HepG2 (cell line): Measurements from ENCODE around the gene SMPD1. TPM values are rescaled to one million over a fixed set of nuclear protein-coding genes. Genes with fewer than 3 reads are reported as not detected.

Experiments
- HDAC6 ChIP-seq: fragments of 200-600 bp; sonication (generic); IDR thresholded peaks from 2 replicates; pipeline ENCODE4 v1.7.0; 2017; ENCODE audit warnings: mild to moderate bottlenecking, antibody characterized with exemption, low read length, low read depth
- ISL2 ChIP-seq: sonication (generic); formaldehyde crosslinking; IDR thresholded peaks from 2 replicates; pipeline ENCODE4 v1.5.0; 2020; ENCODE audit warnings: missing genetic modification reagents
- KAT7 ChIP-seq: IDR thresholded peaks from 2 replicates; pipeline ENCODE4 v1.6.1; 2018; ENCODE audit warnings: borderline replicate concordance, missing compliant biosample characterization
- MED8 ChIP-seq: sonication (generic); formaldehyde crosslinking; IDR thresholded peaks from 2 replicates; pipeline ENCODE4 v1.8.1; 2023; ENCODE audit warnings: mild to moderate bottlenecking, missing genetic modification reagents; ENCODE audit not compliant: insufficient replicate concordance
- NR2F1 ChIP-seq, 2 experiments: fragments of 450-650 bp in 1 of 2; formaldehyde crosslinking in 1 of 2; IDR thresholded peaks; 2 replicates each; pipeline versions ENCODE4 v1.5.0 to v1.6.1; 2016 to 2020; ENCODE audit warnings: mild to moderate bottlenecking in 1 of 2, missing compliant biosample characterization in 1 of 2, missing genetic modification reagents in 1 of 2, moderate library complexity in 1 of 2
- NR2F2 ChIP-seq: IDR thresholded peaks from 2 replicates; pipeline ENCODE4 v1.6.1; 2012; ENCODE audit warnings: low read depth, inconsistent platforms, borderline replicate concordance
- POLR2G ChIP-seq: fragments of 200-400 bp; formaldehyde crosslinking; IDR thresholded peaks from 2 replicates; pipeline ENCODE4 v1.6.1; 2018; ENCODE audit warnings: mild to moderate bottlenecking, low read depth, low read length, moderate library complexity
- REL ChIP-seq: sonication (generic); formaldehyde crosslinking; conservative IDR thresholded peaks from 2 replicates; pipeline ENCODE4 v1.8.0; 2022; ENCODE audit warnings: mild to moderate bottlenecking, missing genetic modification reagents, moderate library complexity
- TBX2 ChIP-seq: sonication (generic); formaldehyde crosslinking; IDR thresholded peaks from 2 replicates; pipeline ENCODE4 v1.5.0; 2020; ENCODE audit warnings: missing genetic modification reagents, mild to moderate bottlenecking, borderline replicate concordance
- ZNF18 ChIP-seq: sonication (generic); formaldehyde crosslinking; IDR thresholded peaks from 2 replicates; pipeline ENCODE4 v1.8.0; 2022; ENCODE audit warnings: mild to moderate bottlenecking, missing genetic modification reagents; ENCODE audit not compliant: insufficient replicate concordance
- ZNF350 ChIP-seq: sonication (generic); formaldehyde crosslinking; IDR thresholded peaks from 2 replicates; pipeline ENCODE4 v1.4.0; 2020; ENCODE audit warnings: mild to moderate bottlenecking, low read depth, missing genetic modification reagents, borderline replicate concordance
- ZNF558 ChIP-seq: sonication (generic); formaldehyde crosslinking; IDR thresholded peaks from 2 replicates; pipeline ENCODE4 v1.9.0; 2022; ENCODE audit warnings: mild to moderate bottlenecking, missing genetic modification reagents, borderline replicate concordance
- ZNF644 ChIP-seq: IDR thresholded peaks from 2 replicates; pipeline ENCODE4 v1.6.1; 2016; ENCODE audit warnings: low read depth
- ZNF710 ChIP-seq: sonication (generic); formaldehyde crosslinking; IDR thresholded peaks from 2 replicates; pipeline ENCODE4 v1.5.0; 2020; ENCODE audit warnings: mild to moderate bottlenecking, missing genetic modification reagents, borderline replicate concordance
- ZNF777 ChIP-seq: sonication (generic); formaldehyde crosslinking; IDR thresholded peaks from 2 replicates; pipeline ENCODE4 v1.4.0; 2020; ENCODE audit warnings: missing genetic modification reagents
- polyA plus RNA-seq, 8 experiments: library from polyadenylated mRNA; depleted of rRNA in 3 of 8; stranded (reverse) in 7 of 8; unstranded in 1 of 8; fragments of >200 nt; fragmentation: Illumina TruSeq in 4 of 8; extraction: Trizol in 4 of 8; gene quantifications; 2 replicates each; pipeline versions ENCODE4 v1.2.1 to v1.2.3, GENCODE V29; 2011 to 2016; ENCODE audit warnings: low read depth in 4 of 8, missing spikeins in 1 of 8, mixed read lengths in 1 of 8; ENCODE audit not compliant: insufficient read depth in 1 of 8
- total RNA-seq, 5 experiments: library from RNA; depleted of rRNA; stranded (reverse); fragments of >200 nt; fragmentation: Illumina TruSeq; extraction: Trizol; gene quantifications; 2 replicates each; pipeline ENCODE4 v1.2.3, GENCODE V29; 2016; ENCODE audit warnings: low read depth in 1 of 5
- TF ChIP-seq, protein P1 (sequence below), 2 experiments: IDR thresholded peaks; 2 replicates each; pipeline ENCODE4 v1.6.1; 2011 to 2012; ENCODE audit warnings: low read length in 2 of 2, borderline replicate concordance in 1 of 2, low read depth in 1 of 2, mild to moderate bottlenecking in 1 of 2, moderate library complexity in 1 of 2
- TF ChIP-seq, protein P2 (sequence below), 2 experiments: sonication (generic) in 1 of 2; formaldehyde crosslinking in 1 of 2; IDR thresholded peaks; 2 replicates each; pipeline versions ENCODE4 v1.4.0 to v1.6.1; 2016 to 2020; ENCODE audit warnings: borderline replicate concordance in 1 of 2, low read depth in 1 of 2, mild to moderate bottlenecking in 1 of 2, missing genetic modification reagents in 1 of 2

SMPD1 gene
- total and polyA plus RNA-seq, 2 of the 13 experiments (the other 11 are each of a cell fraction or from before 2014, with no cell fraction given), result 6.3 to 8.4 TPM

- TF ChIP-seq ZNF558 (CRISPR knock-in tag) (no peak), NR2F2 (no peak), ZNF18 (CRISPR knock-in tag) (no peak), ZNF777 (CRISPR knock-in tag) (no peak), NR2F1 (CRISPR knock-in tag; IDR thresholded peaks at IDR 0.05) (peak in 1 of 2 experiments; percentile 54; a peak in 1 of 4 replicates), ZNF644 (no peak), TBX2 (CRISPR knock-in tag) (peak; percentile 64), KAT7 (CRISPR knock-in tag) (no peak), ISL2 (CRISPR knock-in tag) (0 out of 2 replicates have a peak, but pooled peaks have one; percentile 29), HDAC6 (no peak), ZNF710 (CRISPR knock-in tag) (no peak), POLR2G (no peak), MED8 (no peak), ZNF350 (CRISPR knock-in tag) (no peak), REL (CRISPR knock-in tag) (no peak)
- TF ChIP-seq, protein P1, sequence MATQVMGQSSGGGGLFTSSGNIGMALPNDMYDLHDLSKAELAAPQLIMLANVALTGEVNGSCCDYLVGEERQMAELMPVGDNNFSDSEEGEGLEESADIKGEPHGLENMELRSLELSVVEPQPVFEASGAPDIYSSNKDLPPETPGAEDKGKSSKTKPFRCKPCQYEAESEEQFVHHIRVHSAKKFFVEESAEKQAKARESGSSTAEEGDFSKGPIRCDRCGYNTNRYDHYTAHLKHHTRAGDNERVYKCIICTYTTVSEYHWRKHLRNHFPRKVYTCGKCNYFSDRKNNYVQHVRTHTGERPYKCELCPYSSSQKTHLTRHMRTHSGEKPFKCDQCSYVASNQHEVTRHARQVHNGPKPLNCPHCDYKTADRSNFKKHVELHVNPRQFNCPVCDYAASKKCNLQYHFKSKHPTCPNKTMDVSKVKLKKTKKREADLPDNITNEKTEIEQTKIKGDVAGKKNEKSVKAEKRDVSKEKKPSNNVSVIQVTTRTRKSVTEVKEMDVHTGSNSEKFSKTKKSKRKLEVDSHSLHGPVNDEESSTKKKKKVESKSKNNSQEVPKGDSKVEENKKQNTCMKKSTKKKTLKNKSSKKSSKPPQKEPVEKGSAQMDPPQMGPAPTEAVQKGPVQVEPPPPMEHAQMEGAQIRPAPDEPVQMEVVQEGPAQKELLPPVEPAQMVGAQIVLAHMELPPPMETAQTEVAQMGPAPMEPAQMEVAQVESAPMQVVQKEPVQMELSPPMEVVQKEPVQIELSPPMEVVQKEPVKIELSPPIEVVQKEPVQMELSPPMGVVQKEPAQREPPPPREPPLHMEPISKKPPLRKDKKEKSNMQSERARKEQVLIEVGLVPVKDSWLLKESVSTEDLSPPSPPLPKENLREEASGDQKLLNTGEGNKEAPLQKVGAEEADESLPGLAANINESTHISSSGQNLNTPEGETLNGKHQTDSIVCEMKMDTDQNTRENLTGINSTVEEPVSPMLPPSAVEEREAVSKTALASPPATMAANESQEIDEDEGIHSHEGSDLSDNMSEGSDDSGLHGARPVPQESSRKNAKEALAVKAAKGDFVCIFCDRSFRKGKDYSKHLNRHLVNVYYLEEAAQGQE (IDR thresholded peaks at IDR 0.05; ENCODE audit: borderline replicate concordance in 1 of 2, low read depth in 1 of 2, low read length in 2 of 2), result no peak
- TF ChIP-seq, protein P2, sequence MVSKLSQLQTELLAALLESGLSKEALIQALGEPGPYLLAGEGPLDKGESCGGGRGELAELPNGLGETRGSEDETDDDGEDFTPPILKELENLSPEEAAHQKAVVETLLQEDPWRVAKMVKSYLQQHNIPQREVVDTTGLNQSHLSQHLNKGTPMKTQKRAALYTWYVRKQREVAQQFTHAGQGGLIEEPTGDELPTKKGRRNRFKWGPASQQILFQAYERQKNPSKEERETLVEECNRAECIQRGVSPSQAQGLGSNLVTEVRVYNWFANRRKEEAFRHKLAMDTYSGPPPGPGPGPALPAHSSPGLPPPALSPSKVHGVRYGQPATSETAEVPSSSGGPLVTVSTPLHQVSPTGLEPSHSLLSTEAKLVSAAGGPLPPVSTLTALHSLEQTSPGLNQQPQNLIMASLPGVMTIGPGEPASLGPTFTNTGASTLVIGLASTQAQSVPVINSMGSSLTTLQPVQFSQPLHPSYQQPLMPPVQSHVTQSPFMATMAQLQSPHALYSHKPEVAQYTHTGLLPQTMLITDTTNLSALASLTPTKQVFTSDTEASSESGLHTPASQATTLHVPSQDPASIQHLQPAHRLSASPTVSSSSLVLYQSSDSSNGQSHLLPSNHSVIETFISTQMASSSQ (IDR thresholded peaks at IDR 0.05; ENCODE audit: low read depth), result no peak
- TF ChIP-seq, protein P2 (CRISPR knock-in tag; IDR thresholded peaks at IDR 0.05; ENCODE audit: borderline replicate concordance), result no peak; the same call in 1 of the 2 replicates
Observed at GRCh38 chr11:6402061-6402470, 11.8 kb downstream of the SMPD1 start (continued).
